ENCODE results near the gene ZNF789.

- no peak for TF ChIP-seq FOS (IDR thresholded peaks at IDR 0.05; ENCODE audit: low read depth, low read length)
- no peak for TF ChIP-seq CTCF (conservative IDR thresholded peaks at IDR 0.05; ENCODE audit: low read depth, low read length)
- no peak for TF ChIP-seq RFX5 (IDR thresholded peaks at IDR 0.05; ENCODE audit: low read depth, low read length)
- TF ChIP-seq CEBPB (IDR thresholded peaks at IDR 0.05; ENCODE audit: low read depth, low read length) = no peak
- TF ChIP-seq RAD21 (IDR thresholded peaks at IDR 0.05; ENCODE audit: low read length) = no peak
- TF ChIP-seq POLR2A (IDR thresholded peaks at IDR 0.05; ENCODE audit: low read depth, low read length) = no peak
- no peak for TF ChIP-seq MAFK (IDR thresholded peaks at IDR 0.05; ENCODE audit: low read depth, low read length)
- TF ChIP-seq ELK1 (IDR thresholded peaks at IDR 0.05; ENCODE audit: borderline replicate concordance, low read depth, low read length) = no peak
- no peak for TF ChIP-seq USF2 (IDR thresholded peaks at IDR 0.05; ENCODE audit: low read depth, low read length)
- no peak for TF ChIP-seq RCOR1 (IDR thresholded peaks at IDR 0.05; ENCODE audit: insufficient replicate concordance, low read length)
- no peak for TF ChIP-seq MAZ (IDR thresholded peaks at IDR 0.05; ENCODE audit: borderline replicate concordance, low read depth, low read length)
- TF ChIP-seq MXI1 (IDR thresholded peaks at IDR 0.05; ENCODE audit: borderline replicate concordance, low read depth, low read length) = no peak
- TF ChIP-seq BHLHE40 (IDR thresholded peaks at IDR 0.05; ENCODE audit: low read depth, low read length) = no peak
- TF ChIP-seq SMC3 (IDR thresholded peaks at IDR 0.05; ENCODE audit: low read depth, low read length) = no peak
These were observed 42.9 kb upstream of the ZNF789 start for GRCh38 chr7:99429756-99430155.
